Head of caudate nucleus (tissue), 42 donors: Measurements from ENCODE around the gene SRPX.

Experiments used
- DNase-seq, 42 donors: peaks; one replicate each; pipeline versions ENCODE4 v3.0.0 to v3.0.0-alpha.2; 2020 to 2021; ENCODE audit warnings: mixed read lengths in 7 of 42
- intact Hi-C: fragments of 100-400 bp; cut with DNase I; formaldehyde crosslinking; loops from one replicate; pipeline ENCODE4 v1.15.0; 2022

Gene SRPX, protein sequence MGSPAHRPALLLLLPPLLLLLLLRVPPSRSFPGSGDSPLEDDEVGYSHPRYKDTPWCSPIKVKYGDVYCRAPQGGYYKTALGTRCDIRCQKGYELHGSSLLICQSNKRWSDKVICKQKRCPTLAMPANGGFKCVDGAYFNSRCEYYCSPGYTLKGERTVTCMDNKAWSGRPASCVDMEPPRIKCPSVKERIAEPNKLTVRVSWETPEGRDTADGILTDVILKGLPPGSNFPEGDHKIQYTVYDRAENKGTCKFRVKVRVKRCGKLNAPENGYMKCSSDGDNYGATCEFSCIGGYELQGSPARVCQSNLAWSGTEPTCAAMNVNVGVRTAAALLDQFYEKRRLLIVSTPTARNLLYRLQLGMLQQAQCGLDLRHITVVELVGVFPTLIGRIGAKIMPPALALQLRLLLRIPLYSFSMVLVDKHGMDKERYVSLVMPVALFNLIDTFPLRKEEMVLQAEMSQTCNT

DNA sequence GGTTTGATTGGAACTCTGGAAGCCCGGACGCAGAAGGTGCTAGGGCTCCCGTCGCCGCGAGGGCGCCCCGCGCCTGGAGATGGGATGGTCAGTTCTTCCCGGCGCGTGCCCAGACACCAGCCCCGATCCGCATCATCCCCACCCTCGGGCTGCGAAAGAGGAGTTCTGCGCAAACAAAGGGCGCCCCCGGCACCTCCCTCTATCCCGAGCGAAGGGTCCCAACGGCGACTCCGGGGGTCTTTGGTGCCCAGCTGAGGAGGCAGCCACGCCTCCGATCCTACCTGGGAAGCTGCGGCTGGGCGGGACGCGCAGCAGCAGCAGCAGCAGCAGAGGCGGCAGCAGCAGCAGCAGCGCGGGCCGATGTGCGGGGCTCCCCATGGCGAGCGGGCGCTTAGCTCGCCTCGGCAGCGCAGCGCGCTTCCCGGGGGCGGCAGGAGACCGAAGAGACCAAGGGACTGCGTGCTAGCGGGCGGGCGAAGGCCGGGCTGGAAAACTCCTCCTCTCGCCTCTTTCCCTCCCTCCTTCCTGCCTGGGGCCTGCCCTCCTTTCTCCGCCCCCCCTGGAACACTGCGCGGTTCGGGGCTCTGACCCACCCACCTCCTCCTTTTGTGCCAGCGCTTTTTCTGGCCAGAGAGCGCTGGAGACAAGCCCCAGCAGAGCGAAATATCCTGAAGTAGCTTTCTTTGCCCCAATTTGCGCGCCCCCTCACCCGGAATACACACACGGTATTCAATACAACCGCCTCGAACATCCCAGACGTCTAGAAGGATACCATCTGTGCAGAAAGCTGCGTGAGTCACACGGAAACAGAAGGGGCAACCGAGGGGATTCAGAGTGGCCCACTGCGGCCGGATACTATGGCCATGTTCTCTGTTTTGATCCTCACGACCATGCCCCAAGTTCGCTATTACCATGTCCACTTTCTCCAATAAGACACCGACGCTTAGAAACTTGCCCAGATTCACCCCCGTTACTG is at the start of gene SRPX:
Gene SRPX (minus strand): TSS at position 457 of the 976 bp plus-strand sequence. CDS start 79 bp downstream, at position 378.
- peak in 12 of 42 donors; percentile 3 to 39 (median 12) for DNase-seq
- intact Hi-C loops: no loop called here

DNA sequence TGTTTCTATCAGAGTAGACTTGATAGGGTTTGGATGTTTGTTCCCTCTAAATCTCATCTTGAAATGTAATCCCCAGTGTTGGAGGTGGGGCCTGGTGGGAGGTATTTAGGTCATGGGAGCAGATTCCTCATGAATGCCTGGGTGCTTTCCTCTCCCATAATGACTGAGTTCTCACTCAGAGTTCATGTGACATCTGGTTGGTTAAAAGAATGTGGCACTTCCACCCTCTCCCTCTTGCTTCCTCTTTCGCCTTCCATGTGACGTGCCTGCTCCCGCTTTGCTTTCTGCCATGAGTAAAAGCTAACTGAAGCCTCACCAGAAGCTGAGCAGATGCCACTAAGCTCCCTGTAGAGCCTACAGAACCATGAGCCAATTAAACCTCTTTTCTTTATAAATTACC is 47.3 kb upstream of the SRPX start:
- DNase-seq: no peak
- intact Hi-C loops: no loop called here

DNA sequence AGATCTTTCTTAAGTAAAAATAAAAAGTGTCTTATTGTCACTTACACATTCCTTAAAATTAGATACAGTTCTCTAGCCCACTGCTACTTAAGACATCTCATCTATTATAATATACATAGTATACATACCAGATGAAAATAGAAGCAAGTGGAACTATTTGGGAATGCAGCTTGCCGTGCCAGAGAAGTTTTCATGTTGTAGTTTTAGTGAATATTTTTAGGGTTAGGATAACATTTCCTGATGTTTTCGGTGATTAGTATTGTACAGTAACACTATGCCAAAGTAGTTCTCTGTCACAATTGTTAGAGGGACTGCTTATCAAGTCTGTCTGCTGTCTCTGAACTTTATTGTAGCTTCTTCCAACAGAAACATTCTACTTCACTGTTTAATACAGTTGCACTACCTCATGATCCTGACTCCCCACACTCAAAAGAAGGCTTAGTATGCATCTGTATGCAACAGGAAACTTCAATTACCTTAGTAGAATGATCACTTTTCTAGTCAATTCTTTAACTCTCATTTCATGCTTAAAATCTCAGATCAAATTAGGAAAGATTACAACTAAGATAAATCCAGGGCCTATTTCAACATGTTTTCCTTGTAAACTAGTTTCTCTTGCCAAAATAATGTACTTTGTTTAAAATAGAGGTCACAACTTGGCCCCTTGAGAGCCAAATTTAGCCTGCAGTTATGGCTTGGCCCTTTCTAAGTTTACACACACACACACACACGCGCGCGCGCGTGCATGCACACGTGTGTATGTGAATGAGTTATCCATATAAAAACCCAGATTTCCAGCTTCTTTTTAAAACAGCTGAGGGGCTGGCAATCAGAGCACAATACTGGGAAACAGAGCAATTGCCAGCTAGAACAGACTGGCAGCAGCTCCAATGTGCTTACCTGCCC is 42.3 kb upstream of the SRPX start:
- intact Hi-C loops: no loop called here
- DNase-seq: no peak

DNA sequence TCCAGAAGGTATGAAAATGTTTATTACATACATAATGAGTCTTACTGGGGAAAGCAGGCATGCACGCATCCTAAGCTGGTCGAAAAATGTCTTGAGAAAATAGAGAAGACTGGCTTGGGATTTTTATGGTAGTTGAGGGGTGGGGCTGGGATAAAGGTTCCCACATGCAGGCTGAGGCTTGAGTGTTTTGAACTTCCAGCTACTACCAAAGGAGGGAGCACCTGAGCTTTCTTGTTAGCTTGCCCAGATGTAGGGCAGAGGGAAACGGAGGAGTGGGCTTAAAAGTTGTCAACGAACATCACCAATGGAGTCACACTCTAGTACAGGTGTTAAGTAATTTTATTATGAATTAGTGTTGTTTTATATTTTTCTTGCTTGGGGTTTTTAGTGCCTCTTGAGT is 39.6 kb upstream of the SRPX start:
- intact Hi-C loops: no loop called here
- DNase-seq: no peak

DNA sequence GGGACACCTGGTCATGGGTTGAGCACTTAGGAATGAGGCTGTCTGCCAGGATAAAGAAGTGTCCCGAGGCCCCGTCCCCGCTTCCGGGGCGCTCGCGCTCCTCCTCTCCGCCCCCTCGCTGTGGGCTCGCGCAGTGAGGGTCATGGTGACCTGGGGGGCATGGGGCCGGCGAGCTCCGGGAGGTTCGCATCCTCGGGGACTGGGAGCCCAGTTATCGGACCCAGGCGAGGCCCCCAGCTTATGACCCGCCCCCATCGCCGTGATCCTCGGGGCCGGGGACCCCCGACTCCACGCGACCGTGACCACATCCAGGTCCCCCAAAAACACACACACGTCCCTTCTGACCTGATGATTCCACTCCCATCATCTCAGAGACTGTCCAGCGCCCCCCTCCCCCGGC is 35.3 kb upstream of the SRPX start:
- intact Hi-C loops: no loop called here
- no peak for DNase-seq

DNA sequence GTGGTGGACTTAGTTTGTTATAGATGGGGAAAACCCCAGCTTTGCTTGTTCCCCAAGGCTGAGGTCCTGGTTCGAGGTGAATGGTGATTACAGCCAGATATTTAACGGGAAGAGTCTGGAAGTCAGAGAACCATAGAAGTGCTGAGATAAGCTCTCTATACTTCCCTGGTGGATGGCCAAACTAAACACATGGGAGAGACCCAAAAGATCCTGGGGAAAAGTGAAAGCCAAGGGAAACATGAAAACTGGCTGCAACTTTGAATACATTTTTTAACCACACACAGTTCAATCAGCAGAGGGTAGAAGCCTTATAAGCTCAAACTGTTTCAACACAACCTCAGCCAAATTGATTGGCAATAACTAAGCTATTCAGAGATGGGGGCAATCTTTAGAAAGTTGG is 29.3 kb upstream of the SRPX start:
- DNase-seq: no peak

DNA sequence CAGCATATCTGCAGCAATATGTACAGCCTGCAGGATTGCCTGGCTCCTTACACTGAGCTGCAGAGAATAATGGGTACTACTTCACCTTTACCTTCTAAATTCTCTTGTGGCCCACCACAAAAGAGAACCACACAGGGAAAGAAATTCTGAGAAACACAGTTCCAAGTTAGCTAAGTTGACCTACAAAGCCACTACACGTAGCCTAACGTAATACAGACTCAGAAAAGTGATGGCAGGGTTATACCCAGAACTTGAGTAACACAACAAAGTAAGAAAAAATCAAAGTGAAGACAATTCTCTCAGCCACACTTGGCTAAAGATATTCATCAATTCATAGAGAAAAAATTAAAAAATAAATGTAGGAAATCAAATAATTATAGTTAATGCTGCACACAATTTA is 26.4 kb upstream of the SRPX start:
- intact Hi-C loops: no loop called here
- DNase-seq: no peak

More for the DNA sequence above, 29.3 kb upstream of the SRPX start:
- intact Hi-C loops: no loop called here

DNA sequence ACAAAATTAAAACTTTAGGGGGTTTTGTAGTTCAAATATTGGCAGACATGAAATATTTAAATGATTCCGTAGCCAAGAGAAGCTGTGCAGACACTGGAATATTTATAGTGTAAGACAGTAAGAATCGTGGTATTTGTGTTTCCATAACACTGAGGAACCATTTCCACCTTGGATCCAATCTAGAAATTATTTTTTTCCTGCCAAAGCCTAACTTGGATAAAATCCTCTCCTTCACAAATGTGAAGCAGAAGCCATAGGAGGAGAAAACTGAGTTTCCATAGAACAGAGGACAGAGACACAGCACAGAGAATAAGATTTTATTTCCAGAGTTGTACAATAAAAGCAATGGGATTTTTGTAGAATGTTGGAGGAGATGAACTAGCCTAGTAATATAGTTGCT is 19.9 kb upstream of the SRPX start:
- DNase-seq: no peak
- intact Hi-C loops: no loop called here

DNA sequence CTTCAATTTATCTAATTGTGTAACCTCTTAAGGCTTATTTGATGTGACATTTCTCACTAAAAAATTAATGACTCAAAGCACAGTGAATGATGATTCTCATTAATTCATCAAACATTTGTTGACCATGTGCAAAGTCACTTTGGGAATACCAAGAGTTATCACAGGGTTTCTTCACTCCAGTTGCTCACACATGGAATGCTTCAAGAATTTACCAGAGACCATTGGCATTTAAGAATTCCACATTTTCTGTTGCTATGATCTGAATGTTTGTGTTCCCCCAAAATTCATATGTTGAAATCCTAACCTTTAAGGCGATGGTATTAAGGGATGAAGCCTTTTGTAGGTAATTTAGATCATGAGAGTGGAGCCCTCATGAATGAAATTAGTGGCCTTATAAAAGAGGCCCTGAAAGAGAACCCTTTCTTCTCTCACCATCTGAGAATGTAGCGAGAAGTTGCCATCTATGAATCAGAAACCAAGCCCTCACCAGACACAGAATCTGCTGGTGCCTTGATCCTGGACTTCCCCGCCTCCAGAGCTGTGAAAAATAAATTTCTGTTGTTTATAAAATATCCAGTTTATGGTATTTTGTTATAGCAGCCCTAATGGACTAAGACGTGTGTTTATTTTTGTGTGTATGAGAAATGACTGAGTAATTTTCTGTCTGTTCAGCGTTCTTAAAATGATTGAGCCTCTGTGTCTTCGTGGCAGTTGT is 16.4 kb upstream of the SRPX start:
- DNase-seq: no peak
- intact Hi-C loops: no loop called here

DNA sequence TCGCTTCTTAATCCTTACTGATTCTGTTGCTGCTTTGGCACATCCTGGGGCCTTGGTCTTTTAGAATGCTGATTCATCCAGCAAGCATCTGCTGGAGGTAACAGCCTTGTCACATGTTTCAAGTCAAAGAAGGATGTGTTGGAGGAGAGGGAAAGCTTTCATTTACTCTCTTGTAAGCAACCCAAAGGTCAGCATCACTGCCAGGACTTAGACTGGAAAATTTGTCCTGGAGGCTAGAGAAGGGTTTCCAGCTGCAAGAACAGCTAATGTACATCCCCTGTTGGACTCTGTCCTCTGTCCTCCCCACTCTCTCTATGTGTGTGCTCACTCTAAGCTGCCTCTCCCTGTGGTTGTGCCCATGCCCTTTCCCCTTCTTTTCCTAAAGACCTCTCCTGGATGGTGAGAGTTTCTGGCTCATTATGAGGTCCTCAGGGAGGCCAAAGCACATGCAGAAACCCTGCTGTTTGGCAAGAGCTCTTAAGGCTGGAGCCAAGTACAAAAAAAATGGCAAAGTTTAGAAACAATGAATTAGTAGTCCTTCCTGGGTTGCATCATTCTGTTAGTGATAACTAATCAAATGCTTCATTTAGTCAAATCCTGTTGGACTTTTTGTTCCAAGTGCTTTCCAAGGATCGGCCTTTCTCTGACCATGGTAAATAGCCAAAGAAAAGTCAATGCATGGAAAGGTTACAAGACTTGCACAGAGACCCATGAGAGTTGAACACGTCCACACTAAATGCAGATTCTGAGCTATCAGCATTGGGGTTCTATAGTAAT is 13.4 kb upstream of the SRPX start:
- DNase-seq: no peak
- intact Hi-C loops: no loop called here

DNA sequence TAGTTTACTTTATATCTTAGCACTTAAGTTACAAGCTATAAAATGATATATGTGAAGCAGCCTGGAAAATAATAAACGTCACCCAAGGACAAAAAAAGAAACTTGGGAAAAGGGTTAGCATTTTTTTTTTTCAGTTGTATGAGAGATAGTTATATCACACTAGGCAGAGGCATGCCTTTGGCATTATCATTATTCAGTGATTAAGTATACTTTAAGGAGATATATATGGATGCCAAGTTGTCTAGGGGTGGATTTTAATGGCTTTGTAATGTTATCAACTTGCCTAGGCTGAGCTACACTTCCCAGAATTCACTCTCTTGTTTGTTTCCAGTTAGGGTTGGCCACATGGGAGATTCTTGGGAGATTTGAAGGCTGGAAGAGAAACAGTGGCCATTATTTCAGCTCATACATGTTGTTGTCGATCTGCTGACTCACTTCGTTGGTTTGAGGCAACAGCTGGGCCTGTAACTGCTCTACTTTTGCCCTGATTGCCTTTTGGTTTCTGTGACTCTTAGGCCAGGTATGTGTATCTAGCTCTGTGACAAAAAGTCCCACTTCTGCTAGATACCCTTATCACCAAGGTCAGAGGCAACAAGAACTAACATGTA is 11.5 kb upstream of the SRPX start:
- intact Hi-C loops: no loop called here
- DNase-seq: no peak

DNA sequence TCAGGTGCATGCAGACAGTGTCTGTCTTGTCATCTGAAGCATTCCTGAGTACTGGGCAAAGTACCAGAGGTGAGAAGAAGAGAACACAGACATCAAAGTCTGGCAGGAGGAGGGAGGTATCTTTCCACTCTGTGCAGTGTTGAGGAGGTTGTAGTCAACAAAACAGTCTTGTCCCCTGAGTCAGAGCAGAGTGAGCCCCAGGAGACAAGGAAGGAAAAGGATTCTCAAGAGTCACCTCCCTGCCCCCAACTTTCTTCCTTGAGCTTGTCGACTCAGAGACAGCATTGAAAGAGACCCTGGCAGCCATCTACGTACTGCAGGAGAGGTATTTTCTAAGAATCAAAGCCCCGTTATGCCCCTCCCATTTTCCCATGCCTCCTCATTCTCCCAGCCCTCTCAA is 4.4 kb upstream of the SRPX start:
- intact Hi-C loops: no loop called here
- no peak for DNase-seq

DNA sequence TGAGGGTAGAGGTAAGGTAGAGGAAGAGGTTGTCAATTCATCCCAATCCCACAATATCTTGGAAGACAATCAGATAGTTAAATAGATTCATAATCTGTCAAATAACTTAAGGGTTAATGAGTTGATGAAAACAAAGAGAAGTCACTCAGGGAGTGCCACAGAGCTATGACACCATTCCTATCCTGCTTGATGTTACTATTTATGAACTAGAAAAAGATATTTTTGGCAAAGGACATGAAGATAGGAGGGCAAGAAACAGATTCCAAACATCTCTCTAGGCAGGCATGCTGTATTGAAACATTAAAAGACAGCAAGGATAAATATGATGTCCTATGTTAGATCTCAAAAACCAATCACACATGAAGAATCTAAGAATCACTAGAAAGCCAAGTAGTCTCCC is 3.5 kb upstream of the SRPX start:
- no peak for DNase-seq
- intact Hi-C loops: no loop called here

DNA sequence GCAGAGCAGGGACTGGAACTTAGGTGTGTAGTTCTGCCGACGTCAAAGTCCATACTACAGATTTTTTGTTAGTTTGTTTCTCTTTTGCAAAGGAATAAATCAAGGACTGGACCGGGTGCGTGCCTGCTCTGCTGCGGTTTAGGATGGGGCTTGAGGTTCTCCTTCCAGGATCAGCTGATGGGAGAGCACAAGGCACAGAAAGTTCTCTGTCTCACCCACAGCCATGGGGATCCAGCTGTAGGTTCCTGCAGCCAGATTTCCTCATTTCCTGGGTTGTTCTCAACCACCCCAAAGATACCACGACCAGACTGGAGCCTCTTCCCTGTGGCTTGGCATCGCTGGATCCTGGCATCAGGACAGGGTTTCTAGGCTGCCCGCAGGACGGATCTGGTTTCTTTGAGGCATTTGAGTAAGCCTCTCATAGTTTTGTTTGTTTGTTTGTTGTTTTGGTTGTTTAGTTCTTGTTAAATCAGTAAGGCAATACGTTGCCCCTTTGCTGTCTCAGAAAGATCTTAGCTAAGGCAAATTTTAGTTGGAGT is 789 bp upstream of the SRPX start:
- DNase-seq: no peak
- intact Hi-C loops: no loop called here

DNA sequence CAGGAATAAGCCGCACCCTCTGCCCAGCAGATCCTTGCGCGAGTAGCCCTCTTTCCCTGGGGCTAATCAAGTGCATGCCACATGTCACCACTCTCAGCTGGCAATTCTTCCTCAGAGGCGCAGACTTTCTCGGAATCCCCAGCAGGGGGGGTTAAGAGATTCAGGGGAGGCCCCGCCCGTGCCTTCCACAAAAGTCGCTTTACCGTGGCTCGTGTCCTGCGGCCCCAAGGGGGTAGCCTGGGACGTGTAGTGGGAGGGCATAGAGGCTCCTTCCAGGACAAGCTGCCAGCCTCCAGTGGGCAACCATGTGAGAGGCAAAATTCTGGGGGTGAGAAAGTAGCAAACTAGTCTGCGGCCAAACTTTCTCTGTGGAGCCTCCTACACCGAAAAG is 652 bp downstream of the SRPX start:
- DNase-seq: peak in 33 of 42 donors; percentile 3 to 59 (median 30)

DNA sequence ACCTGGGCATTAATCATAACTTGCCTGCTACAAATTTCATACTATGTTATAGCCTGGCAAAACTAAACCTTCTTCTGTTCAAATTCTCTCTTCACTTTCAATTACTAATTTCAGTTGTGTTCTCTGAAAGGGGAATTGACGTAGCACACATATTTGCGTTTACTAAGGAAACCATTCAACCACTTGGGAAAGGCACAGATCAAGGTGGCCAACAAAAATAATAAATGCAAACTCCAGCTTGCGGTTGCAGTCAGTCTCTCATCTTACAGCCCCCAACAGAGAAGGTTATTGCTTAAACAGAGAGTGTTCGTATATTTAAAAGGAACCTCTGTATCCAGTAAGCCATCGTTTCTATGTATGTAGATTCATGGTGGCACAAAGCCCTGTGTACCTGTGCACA is 4.0 kb downstream of the SRPX start:
- intact Hi-C loops: no loop called here
- no peak for DNase-seq

More for the DNA sequence above, 652 bp downstream of the SRPX start:
- intact Hi-C loops: no loop called here
